ENCODE data around the gene SLC34A1.

Gene SLC34A1

DNA sequence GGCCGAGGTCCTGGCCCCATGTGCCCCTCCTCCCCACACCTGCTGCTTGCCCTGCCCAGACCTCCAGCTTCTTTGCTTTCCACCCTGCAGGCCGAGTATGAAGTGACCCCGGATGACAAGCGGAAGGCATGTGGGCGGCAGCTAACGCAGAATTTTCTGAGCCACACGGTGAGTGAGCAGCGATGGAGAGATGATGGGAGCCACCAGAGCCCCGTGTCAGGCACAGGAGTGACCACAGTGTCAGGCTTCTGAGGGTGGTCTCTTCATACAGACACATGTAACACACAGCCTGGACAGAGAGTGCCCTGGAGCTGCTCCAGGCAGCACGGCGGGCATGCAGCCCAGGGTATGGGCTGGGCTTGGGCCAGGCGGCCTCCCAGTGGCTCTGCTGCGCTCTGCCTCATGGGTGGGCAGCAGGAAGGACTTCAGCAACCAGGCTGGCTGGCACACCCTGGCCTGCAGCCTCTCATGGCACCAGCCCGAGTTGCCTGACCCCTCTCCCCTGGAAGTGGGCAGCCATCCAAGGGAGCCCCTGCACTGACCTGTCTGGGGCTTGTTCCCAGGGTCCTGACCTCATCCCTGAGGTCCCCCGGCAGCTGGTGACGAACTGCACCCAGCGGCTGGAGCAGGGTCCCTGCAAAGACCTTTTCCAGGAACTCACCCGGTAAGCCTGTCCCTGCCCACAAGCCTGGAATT, 48.1 kb downstream of the SLC34A1 start:
- no peak for DNase-seq (ENCODE audit: low read depth)

DNA sequence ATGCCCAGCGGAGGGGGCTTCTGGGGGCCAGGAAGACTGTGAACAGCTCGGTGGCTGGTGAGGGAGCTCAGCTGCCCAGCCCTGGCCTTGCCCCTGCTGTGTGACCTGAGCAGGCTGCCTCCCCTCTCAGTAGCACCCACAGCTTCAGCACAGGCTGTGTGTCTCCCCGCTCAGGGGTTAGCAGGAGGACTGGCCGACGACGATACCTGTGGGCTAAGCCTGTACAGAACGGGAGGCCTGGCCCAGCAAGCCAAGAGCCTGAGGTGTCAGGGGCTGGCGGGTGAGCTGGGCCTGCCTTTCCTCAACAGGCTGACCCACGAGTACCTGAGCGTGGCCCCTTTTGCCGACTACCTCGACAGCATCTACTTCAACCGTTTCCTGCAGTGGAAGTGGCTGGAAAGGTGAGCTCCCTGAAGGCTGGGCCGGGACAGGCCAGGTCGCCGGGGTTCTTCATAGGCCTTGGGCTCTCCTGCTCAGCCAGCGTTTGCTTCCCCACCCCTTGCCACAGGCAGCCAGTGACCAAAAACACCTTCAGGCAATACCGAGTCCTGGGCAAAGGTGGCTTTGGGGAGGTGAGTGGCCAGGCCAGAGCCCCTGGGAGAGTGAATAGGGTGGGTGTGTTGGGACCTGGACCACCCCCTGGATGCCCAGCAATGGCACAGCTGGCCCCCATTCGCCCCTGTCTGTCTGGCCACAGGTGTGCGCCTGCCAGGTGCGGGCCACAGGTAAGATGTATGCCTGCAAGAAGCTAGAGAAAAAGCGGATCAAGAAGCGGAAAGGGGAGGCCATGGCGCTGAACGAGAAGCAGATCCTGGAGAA, 48.8 kb downstream of the SLC34A1 start:
- no peak for DNase-seq (ENCODE audit: low read depth)

DNA sequence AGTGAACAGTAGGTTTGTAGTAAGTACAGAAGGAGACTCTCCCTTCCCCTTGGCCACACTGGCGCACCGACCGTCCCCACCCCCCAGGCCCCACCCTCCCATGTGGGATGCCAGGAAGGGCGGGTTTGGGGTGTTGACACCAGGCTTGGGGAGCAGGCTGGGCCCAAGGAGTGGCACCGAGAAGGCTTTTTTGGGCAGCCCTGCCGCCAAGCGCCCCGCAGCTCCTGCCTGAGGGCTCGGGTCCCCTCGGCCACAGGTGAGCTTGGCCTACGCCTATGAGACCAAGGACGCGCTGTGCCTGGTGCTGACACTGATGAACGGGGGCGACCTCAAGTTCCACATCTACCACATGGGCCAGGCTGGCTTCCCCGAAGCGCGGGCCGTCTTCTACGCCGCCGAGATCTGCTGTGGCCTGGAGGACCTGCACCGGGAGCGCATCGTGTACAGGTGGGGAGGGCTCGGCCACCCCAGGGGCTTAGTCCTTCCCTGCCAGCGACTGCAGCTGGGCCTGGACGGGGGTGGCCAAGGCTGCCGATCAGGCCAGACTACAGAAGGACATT, 49.5 kb downstream of the SLC34A1 start:
- no peak for DNase-seq (ENCODE audit: low read depth)

DNA sequence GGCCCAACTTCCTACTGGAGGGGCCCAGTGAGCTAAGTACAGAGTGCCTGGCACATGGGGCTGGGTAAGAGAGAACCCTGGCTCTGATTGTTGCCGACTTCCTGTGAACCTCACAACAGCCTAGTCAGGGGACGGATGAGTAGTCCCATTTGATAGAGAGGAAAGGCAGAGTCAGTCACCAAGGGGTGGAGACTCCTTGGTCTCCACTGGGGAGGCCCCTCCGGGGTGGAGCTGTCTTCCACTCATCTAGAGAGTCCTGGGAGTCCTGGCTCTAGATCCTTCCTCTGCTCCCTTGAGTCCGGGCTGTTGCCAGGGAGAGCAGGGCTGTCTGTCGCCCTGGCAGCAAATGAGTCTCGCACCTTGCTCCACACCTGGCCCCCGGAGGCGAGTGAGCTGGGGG, 50.2 kb downstream of the SLC34A1 start:
- no peak for DNase-seq (ENCODE audit: low read depth)

DNA sequence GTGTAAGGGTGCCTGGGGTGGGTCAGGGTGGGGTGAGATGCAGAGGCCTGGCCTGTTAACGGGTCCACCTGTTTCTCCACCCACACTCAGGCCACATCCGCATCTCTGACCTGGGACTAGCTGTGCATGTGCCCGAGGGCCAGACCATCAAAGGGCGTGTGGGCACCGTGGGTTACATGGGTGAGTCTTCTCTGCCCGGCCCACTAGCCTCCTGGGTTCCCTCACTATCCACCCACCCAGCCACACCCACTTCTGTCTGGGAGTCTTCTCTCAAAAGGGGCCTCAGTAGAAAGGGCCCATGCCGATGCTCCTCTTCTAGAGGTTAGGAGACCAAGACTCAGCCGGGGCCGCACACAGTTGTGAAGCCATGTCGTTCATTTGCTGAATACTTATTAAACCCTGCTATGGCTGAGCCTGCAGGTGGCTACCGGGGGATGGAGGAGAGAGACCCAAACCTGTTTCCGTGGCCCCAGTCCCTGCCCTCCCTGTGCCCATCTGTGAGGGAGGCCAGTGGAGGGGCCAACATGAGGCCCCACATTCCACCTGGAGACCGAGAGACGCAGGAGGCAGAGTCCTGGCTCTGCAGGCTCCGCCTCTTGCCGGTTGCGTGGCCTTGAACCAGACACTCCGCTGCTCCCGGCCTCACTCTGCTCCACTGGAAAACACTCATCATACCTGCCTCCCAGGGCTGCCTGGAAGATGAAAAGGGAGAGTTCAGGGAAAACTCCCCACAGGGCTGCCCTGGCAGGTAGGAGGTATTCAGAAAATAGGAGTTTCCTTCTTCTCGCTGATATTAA, 50.9 kb downstream of the SLC34A1 start:
- no peak for DNase-seq (ENCODE audit: low read depth)

DNA sequence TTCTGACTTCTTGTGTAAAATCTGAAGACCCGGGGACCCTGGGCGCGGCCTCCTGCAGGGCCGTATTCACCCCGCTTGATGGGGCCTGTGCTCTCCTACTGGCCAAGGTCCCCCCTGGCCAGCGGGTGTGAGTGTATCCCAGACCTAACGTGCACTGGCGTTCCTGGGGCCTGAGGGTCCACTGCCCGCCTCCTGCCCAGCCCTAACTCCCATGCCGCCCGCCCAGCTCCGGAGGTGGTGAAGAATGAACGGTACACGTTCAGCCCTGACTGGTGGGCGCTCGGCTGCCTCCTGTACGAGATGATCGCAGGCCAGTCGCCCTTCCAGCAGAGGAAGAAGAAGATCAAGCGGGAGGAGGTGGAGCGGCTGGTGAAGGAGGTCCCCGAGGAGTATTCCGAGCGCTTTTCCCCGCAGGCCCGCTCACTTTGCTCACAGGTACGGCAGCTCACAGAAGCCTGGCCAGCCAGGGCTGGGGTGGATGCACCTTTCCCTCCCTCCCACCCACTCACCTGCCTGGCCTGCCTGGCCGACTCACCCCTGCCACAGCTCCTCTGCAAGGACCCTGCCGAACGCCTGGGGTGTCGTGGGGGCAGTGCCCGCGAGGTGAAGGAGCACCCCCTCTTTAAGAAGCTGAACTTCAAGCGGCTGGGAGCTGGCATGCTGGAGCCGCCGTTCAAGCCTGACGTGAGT, 51.8 kb downstream of the SLC34A1 start:
- DNase-seq (ENCODE audit: low read depth), result no peak

DNA sequence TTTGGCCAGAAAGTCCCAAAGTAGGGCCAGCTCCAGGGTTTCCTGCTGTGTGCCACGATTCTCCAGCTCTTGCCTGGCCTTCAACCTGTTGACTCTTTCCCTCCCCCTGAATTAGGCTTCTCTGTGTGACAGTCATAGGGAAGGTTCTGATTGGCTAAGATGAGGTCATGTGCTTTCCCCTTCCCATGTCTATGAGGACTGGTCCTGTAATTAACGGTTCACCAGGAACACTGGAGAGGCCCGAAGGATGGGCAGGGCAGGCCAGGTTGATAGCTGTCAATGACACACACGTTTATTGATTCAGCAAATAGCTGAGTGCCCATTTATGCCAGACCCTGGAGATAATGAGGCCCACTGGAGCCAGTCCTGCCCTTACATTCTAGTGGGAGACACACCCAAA, 53.4 kb downstream of the SLC34A1 start:
- DNase-seq (ENCODE audit: low read depth), result no peak

DNA sequence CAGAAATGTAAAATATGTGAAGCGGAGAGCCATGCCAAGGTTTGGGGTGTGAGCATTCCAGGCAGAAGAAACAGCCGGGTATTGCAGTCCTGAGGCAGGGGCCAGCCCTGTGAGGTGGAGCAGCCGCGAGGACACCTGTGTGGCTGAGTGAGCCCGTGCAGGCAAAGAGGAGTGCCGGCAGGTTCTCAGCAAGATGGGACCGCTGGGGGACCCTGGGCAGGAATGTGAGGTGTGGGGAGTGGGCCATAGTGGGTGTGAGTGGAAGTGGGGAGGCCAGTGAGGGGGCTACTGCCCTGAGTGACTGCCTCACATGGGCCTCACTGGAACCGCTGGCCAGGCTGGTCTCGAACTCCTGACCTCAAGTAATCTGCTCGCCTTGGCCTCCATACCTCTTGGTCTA, 54.2 kb downstream of the SLC34A1 start:
- no peak for DNase-seq (ENCODE audit: low read depth)

DNA sequence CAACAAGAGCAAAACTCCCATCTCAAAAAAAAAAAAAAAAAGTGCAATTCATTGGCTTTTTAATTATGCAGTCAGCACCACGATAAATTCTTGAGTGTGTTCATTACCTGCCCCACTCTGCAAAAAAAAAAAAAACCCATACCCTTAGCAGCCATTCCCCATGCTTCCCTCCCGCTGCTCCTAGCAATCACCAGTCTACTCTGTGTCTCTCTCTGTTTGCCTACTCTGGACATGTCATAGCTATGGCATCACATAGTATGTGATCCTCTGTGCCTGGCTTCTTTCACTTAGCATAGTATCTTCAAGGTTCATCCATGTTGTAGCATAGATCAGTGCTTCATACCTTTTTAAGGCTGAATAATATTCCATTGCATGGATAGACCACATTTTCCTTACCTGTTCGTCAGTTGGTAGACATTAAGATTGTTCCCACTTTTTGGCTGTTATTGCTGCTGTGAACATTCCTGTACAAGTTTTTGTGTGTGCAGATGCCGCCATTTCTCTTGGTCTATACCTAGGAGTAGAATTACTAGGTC, 55.4 kb downstream of the SLC34A1 start:
- no peak for DNase-seq (ENCODE audit: low read depth)

DNA sequence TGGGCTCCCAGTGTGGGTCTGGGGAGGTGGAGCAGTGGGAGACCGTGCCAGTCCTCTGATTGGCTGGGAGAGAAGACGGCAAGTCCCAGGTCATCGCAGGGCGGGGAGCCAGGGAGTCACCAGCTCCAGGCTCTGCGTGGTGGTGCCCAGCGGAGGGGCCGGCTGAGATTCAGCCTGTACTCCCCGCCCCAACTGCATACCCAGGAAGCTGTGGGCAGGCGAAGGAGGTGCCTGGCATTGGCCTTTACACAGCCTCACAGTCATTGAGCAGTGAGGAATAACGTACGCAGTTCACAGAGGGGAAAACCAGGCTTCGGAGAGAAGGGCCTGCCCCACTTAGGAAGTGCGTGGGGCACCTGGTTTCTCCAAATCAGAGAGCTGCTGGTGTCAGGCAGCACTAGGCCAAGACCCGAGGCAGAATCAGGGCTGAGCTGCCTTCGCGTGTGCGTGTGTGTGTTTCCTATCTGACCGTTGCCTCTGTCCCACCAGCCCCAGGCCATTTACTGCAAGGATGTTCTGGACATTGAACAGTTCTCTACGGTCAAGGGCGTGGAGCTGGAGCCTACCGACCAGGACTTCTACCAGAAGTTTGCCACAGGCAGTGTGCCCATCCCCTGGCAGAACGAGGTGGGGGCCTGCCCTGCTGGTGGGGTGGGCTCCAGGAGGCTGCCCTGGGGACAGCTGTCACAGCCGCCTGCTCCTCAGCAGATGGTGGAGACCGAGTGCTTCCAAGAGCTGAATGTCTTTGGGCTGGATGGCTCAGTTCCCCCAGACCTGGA, 56.2 kb downstream of the SLC34A1 start:
- no peak for DNase-seq (ENCODE audit: low read depth)

DNA sequence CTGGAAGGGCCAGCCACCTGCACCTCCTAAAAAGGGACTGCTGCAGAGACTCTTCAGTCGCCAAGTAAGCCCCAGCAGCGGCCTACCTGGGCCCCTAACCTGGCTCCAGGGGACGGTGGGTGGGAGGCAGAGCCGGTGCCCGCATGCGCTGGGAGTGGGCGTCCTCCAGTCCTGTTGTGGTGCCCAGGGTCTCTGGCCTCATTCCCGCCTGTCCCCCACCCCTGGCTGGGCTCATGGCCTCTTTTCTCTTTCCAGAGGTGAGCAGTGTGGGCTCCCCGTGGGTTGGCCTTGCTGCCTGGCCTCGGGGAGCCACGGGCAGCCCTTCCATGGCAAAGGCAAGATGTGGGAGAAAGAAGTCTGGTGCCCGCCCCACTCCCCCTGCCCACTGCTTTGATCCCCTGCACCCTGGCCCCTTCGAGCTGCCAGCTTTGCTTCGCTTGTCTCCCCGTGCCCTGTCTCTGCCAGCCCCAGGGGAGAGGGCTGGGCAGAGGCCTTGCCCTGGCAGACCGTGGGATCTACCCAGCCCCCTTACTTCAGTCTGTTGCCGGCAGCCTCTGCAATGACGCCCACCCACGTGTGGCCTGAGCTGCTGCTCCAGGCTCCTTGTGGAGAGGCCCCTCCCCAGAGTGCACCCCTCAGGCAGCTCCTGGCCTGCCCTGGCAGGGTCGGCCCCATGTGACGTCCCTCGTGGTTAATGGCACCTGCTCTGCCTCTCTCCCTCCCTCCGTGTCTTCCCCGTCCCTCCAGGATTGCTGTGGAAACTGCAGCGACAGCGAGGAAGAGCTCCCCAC, 57.0 kb downstream of the SLC34A1 start:
- no peak for DNase-seq (ENCODE audit: low read depth)

DNA sequence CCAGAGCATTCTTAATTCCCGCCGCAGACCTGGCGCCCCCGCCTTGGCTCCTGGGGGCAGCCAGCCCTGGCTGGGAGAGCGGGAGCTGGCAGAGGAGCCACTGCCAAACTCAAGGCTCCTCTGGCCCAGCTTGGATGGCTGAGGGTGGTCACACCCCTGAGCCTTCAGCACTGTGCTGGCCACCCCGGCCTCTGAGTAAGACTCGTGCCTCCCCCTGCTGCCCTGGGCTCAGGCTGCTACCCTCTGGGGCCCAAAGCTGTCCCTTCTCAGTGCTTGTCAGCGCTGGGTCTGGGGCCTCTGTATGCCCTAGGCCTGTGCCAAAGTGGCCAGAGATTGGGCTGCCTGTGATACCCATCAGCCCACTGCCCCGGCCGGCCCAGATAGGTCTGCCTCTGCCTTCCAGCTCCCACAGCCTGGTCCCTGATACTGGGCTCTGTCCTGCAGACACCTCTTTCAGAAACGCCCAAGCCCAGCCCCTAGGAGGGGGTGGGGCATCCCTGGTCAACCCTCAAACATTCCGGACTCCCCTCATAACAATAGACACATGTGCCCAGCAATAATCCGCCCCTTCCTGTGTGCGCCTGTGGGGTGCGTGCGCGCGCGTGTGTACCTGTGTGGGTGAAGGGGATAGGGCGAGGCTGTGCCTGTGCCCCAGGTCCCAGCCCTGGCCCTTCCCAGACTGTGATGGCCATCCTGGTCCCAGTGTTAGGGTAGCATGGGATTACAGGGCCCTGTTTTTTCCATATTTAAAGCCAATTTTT, 58.0 kb downstream of the SLC34A1 start:
- DNase-seq (ENCODE audit: low read depth), result no peak

DNA sequence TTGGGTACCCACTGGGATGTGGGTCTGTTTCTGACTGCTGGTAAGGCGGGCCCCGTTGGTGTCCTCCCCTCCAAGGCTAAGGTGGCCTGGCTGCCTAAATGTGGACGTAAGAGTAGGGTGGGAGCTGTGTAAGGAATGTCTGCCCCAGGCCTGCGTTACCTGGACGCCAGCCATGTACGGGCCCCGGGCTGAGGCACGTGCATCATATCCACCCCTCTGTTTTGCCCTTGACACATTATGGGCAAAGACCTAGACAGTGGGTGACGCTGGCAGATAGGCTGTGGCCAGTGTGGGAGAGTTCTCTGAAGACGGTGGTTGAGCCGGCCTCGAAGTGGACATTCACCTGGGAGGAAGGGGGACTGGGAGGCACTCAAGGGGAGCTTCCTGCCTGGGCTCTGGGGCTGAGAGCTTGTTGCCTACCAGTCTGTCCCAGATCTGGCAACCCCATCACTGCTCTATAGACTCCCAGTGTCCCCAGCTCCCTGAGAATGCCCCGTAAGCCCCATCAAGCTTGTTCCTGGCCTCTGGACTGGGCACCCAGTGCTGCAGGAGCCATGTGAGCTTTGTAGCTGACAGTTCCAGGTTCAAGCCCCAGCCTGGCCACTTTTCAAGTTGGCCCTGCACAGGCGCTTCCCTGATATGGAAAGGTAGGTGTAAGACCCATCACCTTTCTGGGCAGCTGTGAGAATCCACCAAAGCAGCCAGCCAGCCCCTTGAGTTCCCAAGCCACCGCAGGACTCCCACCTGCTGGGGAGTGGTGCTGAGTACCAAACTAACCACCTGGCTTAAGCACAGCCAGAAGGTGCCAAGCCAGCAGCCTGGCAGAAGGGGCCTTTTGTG, 59.1 kb downstream of the SLC34A1 start:
- no peak for DNase-seq (ENCODE audit: low read depth)

DNA sequence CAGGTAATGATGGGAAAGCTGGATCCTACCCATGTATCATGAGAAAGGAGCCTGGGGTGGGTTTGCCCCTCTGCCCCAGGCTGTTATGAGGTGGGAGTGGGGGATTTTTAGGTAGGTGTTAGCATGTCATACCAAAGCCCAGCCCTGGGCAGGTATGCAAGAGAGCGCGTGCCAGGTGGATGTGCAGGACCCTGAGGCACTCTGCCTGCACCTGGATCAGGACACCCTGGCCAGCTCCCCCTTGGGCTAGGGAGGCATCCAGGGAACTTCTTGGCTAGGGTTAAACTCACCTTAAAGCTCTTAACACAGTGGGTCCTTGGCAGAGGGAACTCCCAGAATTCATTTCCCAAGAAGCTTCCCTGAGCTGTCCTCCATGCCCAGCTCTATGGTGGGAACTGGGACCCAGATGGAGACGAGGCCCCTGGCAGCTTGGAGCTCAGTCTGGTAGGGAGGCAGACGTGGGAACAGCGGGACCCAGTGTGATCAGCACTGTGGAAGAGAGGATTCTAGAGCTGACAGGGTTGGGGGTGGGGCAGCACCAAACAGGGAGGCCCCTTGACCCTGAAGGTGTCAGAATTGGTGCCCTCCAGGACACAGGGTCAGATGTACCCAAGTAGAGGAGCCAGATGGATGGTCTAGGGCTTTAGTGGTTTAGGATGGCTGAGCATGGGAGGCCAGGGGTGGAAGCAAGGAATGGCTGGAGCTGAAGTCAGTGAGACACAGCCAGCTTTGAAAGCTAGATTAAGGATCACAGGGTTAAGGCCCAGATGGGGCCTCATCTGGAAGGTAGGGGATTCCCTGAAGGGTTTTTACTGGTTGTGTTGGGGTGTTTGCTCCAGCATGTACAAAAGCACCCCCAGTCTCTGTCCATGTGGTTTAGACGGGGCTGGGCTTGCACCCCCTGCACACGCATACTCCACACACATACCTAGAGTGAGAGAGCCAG, 60.1 kb downstream of the SLC34A1 start:
- no peak for DNase-seq (ENCODE audit: low read depth)

DNA sequence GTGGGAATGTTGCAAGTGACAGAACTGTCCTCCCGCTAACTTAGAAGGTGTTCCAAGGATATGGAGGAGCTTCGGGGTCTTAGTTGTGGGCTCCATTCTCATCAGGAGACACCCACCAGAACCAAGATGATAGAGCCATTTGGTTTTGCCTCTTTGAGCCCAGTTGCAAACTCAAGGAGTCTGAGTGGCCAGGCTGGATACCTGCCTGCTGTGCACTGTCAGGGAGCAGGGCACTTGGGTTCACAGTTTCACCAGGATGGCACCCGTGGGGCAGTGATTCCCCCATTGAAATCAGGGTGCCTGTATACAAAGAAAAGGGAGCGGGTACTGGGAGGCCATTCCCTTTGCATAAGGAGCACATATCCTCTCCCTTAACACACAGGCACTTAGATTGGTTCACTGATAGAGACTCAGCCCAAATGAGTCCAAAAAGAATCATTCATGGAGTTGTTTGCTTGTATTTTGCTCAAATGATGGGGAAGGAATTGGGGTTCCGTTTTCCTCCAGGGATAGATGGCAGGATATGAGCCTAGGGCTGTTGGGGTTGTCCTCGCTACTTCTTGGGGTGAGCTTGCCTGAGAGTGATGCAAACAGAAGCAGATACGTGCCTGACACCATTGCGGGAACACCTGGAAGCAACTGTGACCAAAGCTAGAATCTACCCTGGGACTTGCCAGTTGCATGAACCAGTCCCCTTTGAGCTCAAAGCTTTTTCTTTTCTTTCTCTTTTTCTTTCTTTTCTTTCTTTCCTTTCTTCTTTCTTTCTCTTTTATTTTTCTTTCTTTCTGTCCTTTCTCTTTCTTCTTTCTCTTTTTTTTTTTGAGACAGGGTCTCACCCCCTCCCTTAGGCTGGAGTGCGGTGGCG, 61.0 kb downstream of the SLC34A1 start:
- DNase-seq (ENCODE audit: low read depth), result no peak

DNA sequence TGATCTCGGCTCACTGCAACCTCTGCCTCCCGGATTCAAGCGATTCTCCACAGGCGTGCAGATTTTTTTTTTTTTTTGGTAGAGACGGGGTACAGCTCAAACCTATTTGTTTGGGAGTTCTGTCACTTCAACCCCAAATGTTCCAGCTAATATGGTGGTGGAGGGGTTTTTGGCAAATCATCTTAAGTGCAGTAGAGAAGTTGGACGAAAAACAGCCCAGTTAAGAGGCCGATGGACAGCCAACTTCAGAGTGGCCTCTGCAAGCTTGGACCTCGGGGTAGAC, 61.6 kb downstream of the SLC34A1 start:
- no peak for DNase-seq (ENCODE audit: low read depth)

Data from iris pigment epithelial cell (primary cell).